OCI-LY3 (cell line): ENCODE results near the gene XPO5.

Source experiments
- CTCF ChIP-seq: fragments of 200-600, 300-600 bp; sonication (generic); IDR thresholded peaks from 2 replicates; pipeline ENCODE4 v1.5.1; 2014; ENCODE audit warnings: antibody characterized with exemption, low read length, low read depth
- EZH2phosphoT487 ChIP-seq: fragments of 200-600 bp; shearing (Covaris generic); IDR thresholded peaks from 2 replicates; pipeline ENCODE4 v1.6.1; 2018; ENCODE audit warnings: antibody characterized with exemption, mixed run types, low read depth

DNA sequence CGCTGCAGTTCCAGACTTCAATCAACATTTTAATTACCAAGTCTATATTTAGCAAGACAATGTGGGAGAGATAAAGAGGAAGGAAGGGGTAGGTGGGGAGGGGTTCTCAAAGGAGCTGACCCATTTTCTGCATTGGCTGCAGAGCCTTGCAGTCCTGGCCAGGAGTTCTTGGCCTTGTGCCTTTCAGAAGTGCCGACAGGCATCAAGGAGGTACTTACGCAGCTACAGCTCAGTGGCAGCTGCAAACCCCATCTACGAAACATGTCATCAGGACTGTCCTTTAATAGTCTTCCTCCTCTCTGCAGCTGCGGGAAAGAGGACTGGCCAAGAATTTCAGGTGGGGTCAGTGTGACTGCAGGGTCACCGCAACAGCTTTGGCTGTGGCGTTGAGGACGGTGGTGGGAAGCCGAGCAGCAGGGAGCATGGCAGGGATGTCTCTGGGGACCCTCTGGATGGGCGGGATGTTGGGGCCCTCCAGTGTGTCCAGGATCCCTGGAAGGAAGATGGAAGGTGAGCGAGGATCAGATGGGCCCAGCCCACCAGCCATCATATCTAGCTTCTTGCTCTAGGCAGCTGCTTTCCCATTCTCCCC lies 63.9 kb downstream of the XPO5 start:
- TF ChIP-seq CTCF (no peak), EZH2phosphoT487 (no peak)
